ENCODE results near the gene POLR3B.

DNA sequence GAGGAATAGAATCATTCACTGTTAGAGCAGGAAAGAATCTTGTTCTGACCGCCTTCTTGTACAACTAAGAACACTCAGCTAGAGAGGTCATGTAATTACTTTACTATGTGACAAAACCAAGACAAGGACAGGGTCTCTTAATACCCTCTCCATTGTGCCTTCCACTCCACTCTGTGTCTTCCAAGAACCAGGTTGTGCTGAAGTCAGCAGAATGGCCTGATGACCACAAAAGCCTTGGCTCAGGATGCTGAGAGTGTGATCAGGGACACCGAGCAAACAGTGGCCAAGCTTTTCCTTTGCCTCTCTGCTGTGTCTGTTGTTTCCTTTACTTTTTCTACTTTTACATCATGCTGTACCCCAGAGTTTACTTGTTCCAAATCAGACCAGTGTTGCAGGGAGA lies 142.1 kb downstream of the POLR3B start:
- no peak for TF ChIP-seq EZH2 (IDR thresholded peaks at IDR 0.05)
- TF ChIP-seq SP1 (IDR thresholded peaks at IDR 0.05; ENCODE audit: low read depth) = no peak
- TF ChIP-seq, protein P1, sequence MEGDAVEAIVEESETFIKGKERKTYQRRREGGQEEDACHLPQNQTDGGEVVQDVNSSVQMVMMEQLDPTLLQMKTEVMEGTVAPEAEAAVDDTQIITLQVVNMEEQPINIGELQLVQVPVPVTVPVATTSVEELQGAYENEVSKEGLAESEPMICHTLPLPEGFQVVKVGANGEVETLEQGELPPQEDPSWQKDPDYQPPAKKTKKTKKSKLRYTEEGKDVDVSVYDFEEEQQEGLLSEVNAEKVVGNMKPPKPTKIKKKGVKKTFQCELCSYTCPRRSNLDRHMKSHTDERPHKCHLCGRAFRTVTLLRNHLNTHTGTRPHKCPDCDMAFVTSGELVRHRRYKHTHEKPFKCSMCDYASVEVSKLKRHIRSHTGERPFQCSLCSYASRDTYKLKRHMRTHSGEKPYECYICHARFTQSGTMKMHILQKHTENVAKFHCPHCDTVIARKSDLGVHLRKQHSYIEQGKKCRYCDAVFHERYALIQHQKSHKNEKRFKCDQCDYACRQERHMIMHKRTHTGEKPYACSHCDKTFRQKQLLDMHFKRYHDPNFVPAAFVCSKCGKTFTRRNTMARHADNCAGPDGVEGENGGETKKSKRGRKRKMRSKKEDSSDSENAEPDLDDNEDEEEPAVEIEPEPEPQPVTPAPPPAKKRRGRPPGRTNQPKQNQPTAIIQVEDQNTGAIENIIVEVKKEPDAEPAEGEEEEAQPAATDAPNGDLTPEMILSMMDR (IDR thresholded peaks at IDR 0.05 in 2 of 3, conservative IDR thresholded peaks at IDR 0.05 in 1 of 3; ENCODE audit: borderline replicate concordance in 1 of 3, insufficient read depth in 1 of 3, low read depth in 2 of 3, low read length in 2 of 3) = no peak
- no peak for TF ChIP-seq POLR2A (IDR thresholded peaks at IDR 0.05; ENCODE audit: borderline replicate concordance, extremely low read depth, insufficient read depth, insufficient read length)
- TF ChIP-seq YY1 (IDR thresholded peaks at IDR 0.05; ENCODE audit: extremely low read depth, insufficient replicate concordance, low read depth, low read length) = no peak
- no peak for TF ChIP-seq ZNF274 (IDR thresholded peaks at IDR 0.05; ENCODE audit: low read depth, low read length)
- TF ChIP-seq, protein P2, sequence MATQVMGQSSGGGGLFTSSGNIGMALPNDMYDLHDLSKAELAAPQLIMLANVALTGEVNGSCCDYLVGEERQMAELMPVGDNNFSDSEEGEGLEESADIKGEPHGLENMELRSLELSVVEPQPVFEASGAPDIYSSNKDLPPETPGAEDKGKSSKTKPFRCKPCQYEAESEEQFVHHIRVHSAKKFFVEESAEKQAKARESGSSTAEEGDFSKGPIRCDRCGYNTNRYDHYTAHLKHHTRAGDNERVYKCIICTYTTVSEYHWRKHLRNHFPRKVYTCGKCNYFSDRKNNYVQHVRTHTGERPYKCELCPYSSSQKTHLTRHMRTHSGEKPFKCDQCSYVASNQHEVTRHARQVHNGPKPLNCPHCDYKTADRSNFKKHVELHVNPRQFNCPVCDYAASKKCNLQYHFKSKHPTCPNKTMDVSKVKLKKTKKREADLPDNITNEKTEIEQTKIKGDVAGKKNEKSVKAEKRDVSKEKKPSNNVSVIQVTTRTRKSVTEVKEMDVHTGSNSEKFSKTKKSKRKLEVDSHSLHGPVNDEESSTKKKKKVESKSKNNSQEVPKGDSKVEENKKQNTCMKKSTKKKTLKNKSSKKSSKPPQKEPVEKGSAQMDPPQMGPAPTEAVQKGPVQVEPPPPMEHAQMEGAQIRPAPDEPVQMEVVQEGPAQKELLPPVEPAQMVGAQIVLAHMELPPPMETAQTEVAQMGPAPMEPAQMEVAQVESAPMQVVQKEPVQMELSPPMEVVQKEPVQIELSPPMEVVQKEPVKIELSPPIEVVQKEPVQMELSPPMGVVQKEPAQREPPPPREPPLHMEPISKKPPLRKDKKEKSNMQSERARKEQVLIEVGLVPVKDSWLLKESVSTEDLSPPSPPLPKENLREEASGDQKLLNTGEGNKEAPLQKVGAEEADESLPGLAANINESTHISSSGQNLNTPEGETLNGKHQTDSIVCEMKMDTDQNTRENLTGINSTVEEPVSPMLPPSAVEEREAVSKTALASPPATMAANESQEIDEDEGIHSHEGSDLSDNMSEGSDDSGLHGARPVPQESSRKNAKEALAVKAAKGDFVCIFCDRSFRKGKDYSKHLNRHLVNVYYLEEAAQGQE (IDR thresholded peaks at IDR 0.05; ENCODE audit: low read depth) = no peak

Measured in HCT116 (cell line).